ENCODE results near the gene WWOX. TPM values are rescaled to one million over a fixed set of nuclear protein-coding genes. Genes with fewer than 3 reads are reported as not detected.

WWOX gene
- total and polyA plus RNA-seq, 2 of the 13 experiments (the other 11 are each of a cell fraction or from before 2014, with no cell fraction given) = 9.1 to 37.4 TPM

DNA sequence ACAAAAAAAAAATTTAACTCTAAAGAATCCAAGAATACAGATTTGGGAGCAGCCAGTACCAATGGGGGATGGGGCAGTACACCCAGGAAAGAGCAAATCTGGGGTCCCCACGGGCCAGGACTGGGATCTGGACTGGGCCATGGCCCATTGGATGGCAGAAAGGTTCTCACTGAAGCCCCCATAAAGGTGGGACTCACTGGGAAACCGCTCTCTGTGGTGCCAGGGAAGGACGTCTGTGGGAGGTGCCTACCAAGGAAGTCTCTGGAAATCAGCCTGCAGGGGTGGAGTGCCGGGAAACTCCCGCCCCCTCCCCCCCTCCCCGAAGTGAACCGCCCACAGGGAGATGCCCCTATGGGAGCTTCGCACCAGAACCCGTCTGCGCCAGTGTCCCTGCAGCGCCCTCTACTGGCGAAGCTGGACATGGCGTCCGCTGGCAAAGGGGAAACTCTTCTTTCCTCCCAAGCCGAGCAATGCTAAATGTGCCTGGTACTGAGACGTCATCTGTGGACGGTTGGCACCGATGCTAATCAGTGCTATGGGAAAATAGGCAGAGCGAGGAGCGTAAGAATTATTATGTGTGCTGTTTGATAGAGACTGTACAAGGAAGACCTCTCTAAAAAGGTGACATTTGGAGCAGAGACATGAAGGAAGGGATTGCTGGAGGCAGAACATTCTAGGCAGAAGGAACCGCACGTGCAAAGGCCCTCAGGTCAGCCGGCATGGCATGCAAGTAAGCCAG lies 671.1 kb downstream of the WWOX start (continued):
- TF ChIP-seq THAP11 (CRISPR knock-in tag; IDR thresholded peaks at IDR 0.05) (peak; percentile 25; the same call in 1 of the 2 replicates), ZMAT3 (CRISPR knock-in tag; conservative IDR thresholded peaks at IDR 0.05) (no peak), HNRNPLL (IDR thresholded peaks at IDR 0.05; ENCODE audit: low read depth, low read length, poor library complexity, severe bottlenecking) (no peak), ZNF407 (CRISPR knock-in tag; IDR thresholded peaks at IDR 0.05; ENCODE audit: not compliant biosample characterization) (peak; percentile 64), ZNF441 (CRISPR knock-in tag; IDR thresholded peaks at IDR 0.05; ENCODE audit: borderline replicate concordance) (no peak)
